ENCODE data around the gene ACTL6A.

ACTL6A gene

GRCh38 chr3:179603321-179603720, 40.6 kb downstream of the ACTL6A start:
- TF ChIP-seq CTCF (IDR thresholded peaks at IDR 0.05), result no peak

GRCh38 chr3:179603831-179604230, 41.1 kb downstream of the ACTL6A start:
- TF ChIP-seq CTCF (IDR thresholded peaks at IDR 0.05), result no peak

- TF ChIP-seq CTCF (IDR thresholded peaks at IDR 0.05), result no peak
These were observed 41.8 kb downstream of the ACTL6A start, which contains the start of the genes MRPL47 and NDUFB5 for GRCh38 chr3:179604321-179605078. MRPL47 (minus strand) TSS chr3:179604638; CDS start chr3:179604624, 14 bp downstream. NDUFB5 (plus strand) TSS chr3:179604794; CDS start chr3:179604816, 22 bp downstream.

- no peak for TF ChIP-seq CTCF (IDR thresholded peaks at IDR 0.05)
These were observed 43.9 kb downstream of the ACTL6A start for GRCh38 chr3:179606534-179607085.

- no peak for TF ChIP-seq CTCF (IDR thresholded peaks at IDR 0.05)
These were observed 46.4 kb downstream of the ACTL6A start for GRCh38 chr3:179608931-179609720.

- no peak for TF ChIP-seq CTCF (IDR thresholded peaks at IDR 0.05)
These were observed 47.3 kb downstream of the ACTL6A start for GRCh38 chr3:179610066-179610465.

GRCh38 chr3:179613807-179614206, 51.1 kb downstream of the ACTL6A start:
- TF ChIP-seq CTCF (IDR thresholded peaks at IDR 0.05), result no peak

All from LNCAP (cell line).